ENCODE data around the gene SH3PXD2B. TPM values are rescaled to one million over a fixed set of nuclear protein-coding genes. Genes with fewer than 3 reads are reported as not detected.
"Not testable (repeated sequence)": the region's sequence is repeated elsewhere in the genome, so short reads cannot be mapped to it uniquely, and the experiment has no call there.

The SH3PXD2B gene
- total RNA-seq, 2 experiments from 2014 or later = 0.21 to 0.23 TPM

GRCh38 chr5:172342918-172343317 is 111.4 kb downstream of the SH3PXD2B start:
- ATAC-seq = no peak
- ChIA-PET CTCF (no interaction called here), POLR2A (no interaction called here)
- H3K36me3 Mint-ChIP-seq (ENCODE audit: low read depth) = no peaks in the 10 kb centered on the region
- H3K4me3 Mint-ChIP-seq = no peak overlapping the region
- H3K9me3 Mint-ChIP-seq (ENCODE audit: insufficient read depth) = no peaks in the 10 kb centered on the region
- no peak for DNase-seq
- no peaks in the 10 kb centered on the region for H3K27me3 Mint-ChIP-seq (ENCODE audit: low read depth)
- H3K27ac Mint-ChIP-seq = no peak overlapping the region
- no peaks in the 10 kb centered on the region for H3K4me1 Mint-ChIP-seq (ENCODE audit: low read depth)

GRCh38 chr5:172339264-172340180 is 114.8 kb downstream of the SH3PXD2B start:
- H3K9me3 Mint-ChIP-seq (ENCODE audit: insufficient read depth) = no peaks in the 10 kb centered on the region
- CTCF ChIA-PET = no interaction called here
- DNase-seq (no peak), ATAC-seq (no peak)
- H3K27me3 Mint-ChIP-seq (ENCODE audit: low read depth) = no peaks in the 10 kb centered on the region
- no peaks in the 10 kb centered on the region for H3K4me1 Mint-ChIP-seq (ENCODE audit: low read depth)
- POLR2A ChIA-PET = interaction anchor here (0.7 kb wide), 1 partner anchor 98 kb away, joined by 3 read pairs; no protein-coding TSS in a partner anchor
- no peak overlapping the region for H3K27ac Mint-ChIP-seq
- H3K36me3 Mint-ChIP-seq (ENCODE audit: low read depth) = no peaks in the 10 kb centered on the region
- H3K4me3 Mint-ChIP-seq = no peak overlapping the region

GRCh38 chr5:172336676-172337285 is 117.5 kb downstream of the SH3PXD2B start:
- H3K27ac Mint-ChIP-seq = no peak overlapping the region
- ATAC-seq = no peak
- H3K4me1 Mint-ChIP-seq (ENCODE audit: low read depth) = no peaks in the 10 kb centered on the region
- POLR2A ChIA-PET = no interaction called here
- H3K36me3 Mint-ChIP-seq (ENCODE audit: low read depth) = no peaks in the 10 kb centered on the region
- no peaks in the 10 kb centered on the region for H3K27me3 Mint-ChIP-seq (ENCODE audit: low read depth)
- DNase-seq = no peak
- no peak overlapping the region for H3K4me3 Mint-ChIP-seq
- no peaks in the 10 kb centered on the region for H3K9me3 Mint-ChIP-seq (ENCODE audit: insufficient read depth)
- CTCF ChIA-PET = no interaction called here

GRCh38 chr5:172336264-172336663 is 118.1 kb downstream of the SH3PXD2B start:
- POLR2A ChIA-PET = no interaction called here
- H3K4me3 Mint-ChIP-seq = no peak overlapping the region
- H3K4me1 Mint-ChIP-seq (ENCODE audit: low read depth) = no peaks in the 10 kb centered on the region
- H3K9me3 Mint-ChIP-seq (ENCODE audit: insufficient read depth) = no peaks in the 10 kb centered on the region
- H3K36me3 Mint-ChIP-seq (ENCODE audit: low read depth) = no peaks in the 10 kb centered on the region
- no peaks in the 10 kb centered on the region for H3K27me3 Mint-ChIP-seq (ENCODE audit: low read depth)
- CTCF ChIA-PET = interaction anchor here (0.5 kb wide), 1 partner anchor 608 kb away, joined by 3 read pairs; no protein-coding TSS in a partner anchor
- no peak for ATAC-seq
- DNase-seq = no peak
- no peak overlapping the region for H3K27ac Mint-ChIP-seq

GRCh38 chr5:172335721-172336120 is 118.6 kb downstream of the SH3PXD2B start:
- no peak for DNase-seq
- ATAC-seq = no peak
- Mint-ChIP-seq H3K27ac (no peak overlapping the region), H3K36me3 (ENCODE audit: low read depth) (no peaks in the 10 kb centered on the region), H3K4me1 (ENCODE audit: low read depth) (no peaks in the 10 kb centered on the region), H3K9me3 (ENCODE audit: insufficient read depth) (no peaks in the 10 kb centered on the region), H3K4me3 (no peak overlapping the region), H3K27me3 (ENCODE audit: low read depth) (no peaks in the 10 kb centered on the region)
- ChIA-PET POLR2A (no interaction called here), CTCF (interaction anchor here (0.5 kb wide), 1 partner anchor 608 kb away, joined by 3 read pairs; no protein-coding TSS in a partner anchor)

- POLR2A ChIA-PET = no interaction called here
- no peaks in the 10 kb centered on the region for H3K27me3 Mint-ChIP-seq (ENCODE audit: low read depth)
- H3K27ac Mint-ChIP-seq = no peak overlapping the region
- DNase-seq (no peak), ATAC-seq (no peak)
- CTCF ChIA-PET = no interaction called here
- H3K4me3 Mint-ChIP-seq = no peak overlapping the region
- H3K4me1 Mint-ChIP-seq (ENCODE audit: low read depth) = no peaks in the 10 kb centered on the region
- H3K36me3 Mint-ChIP-seq (ENCODE audit: low read depth) = no peaks in the 10 kb centered on the region
- H3K9me3 Mint-ChIP-seq (ENCODE audit: insufficient read depth) = no peaks in the 10 kb centered on the region
Observed at GRCh38 chr5:172334641-172335040, 119.7 kb downstream of the SH3PXD2B start.

- H3K9me3 Mint-ChIP-seq (ENCODE audit: insufficient read depth) = no peaks in the 10 kb centered on the region
- POLR2A ChIA-PET = interaction anchor here (0.6 kb wide), 1 partner anchor 38 kb away, joined by 3 read pairs; no protein-coding TSS in a partner anchor
- H3K4me3 Mint-ChIP-seq = no peak overlapping the region
- CTCF ChIA-PET = no interaction called here
- DNase-seq (peak; percentile 22), ATAC-seq (no peak)
- H3K36me3 Mint-ChIP-seq (ENCODE audit: low read depth) = no peaks in the 10 kb centered on the region
- no peak overlapping the region for H3K27ac Mint-ChIP-seq
- no peaks in the 10 kb centered on the region for H3K27me3 Mint-ChIP-seq (ENCODE audit: low read depth)
- no peaks in the 10 kb centered on the region for H3K4me1 Mint-ChIP-seq (ENCODE audit: low read depth)
Observed at GRCh38 chr5:172334196-172334595, 120.1 kb downstream of the SH3PXD2B start.

- H3K36me3 Mint-ChIP-seq (ENCODE audit: low read depth); H3K27ac Mint-ChIP-seq; DNase-seq; POLR2A ChIA-PET; H3K9me3 Mint-ChIP-seq (ENCODE audit: insufficient read depth); ATAC-seq; H3K27me3 Mint-ChIP-seq (ENCODE audit: low read depth); H3K4me3 Mint-ChIP-seq; CTCF ChIA-PET; H3K4me1 Mint-ChIP-seq (ENCODE audit: low read depth): not testable (repeated sequence)
Observed at GRCh38 chr5:172326901-172327300, 127.4 kb downstream of the SH3PXD2B start.

GRCh38 chr5:172325452-172325851 is 128.9 kb downstream of the SH3PXD2B start:
- Mint-ChIP-seq H3K9me3 (ENCODE audit: insufficient read depth) (no peaks in the 10 kb centered on the region), H3K4me1 (ENCODE audit: low read depth) (no peaks in the 10 kb centered on the region), H3K36me3 (ENCODE audit: low read depth) (no peaks in the 10 kb centered on the region), H3K4me3 (no peak overlapping the region), H3K27ac (no peak overlapping the region), H3K27me3 (ENCODE audit: low read depth) (no peaks in the 10 kb centered on the region)
- DNase-seq (no peak), ATAC-seq (no peak)
- ChIA-PET POLR2A (no interaction called here), CTCF (no interaction called here)

- H3K27me3 Mint-ChIP-seq (ENCODE audit: low read depth) = no peaks in the 10 kb centered on the region
- H3K27ac Mint-ChIP-seq = no peak overlapping the region
- no peaks in the 10 kb centered on the region for H3K9me3 Mint-ChIP-seq (ENCODE audit: insufficient read depth)
- ChIA-PET POLR2A (no interaction called here), CTCF (no interaction called here)
- no peaks in the 10 kb centered on the region for H3K4me1 Mint-ChIP-seq (ENCODE audit: low read depth)
- DNase-seq (no peak), ATAC-seq (no peak)
- no peak overlapping the region for H3K4me3 Mint-ChIP-seq
- H3K36me3 Mint-ChIP-seq (ENCODE audit: low read depth) = no peaks in the 10 kb centered on the region
Observed at GRCh38 chr5:172322028-172322965, 132.0 kb downstream of the SH3PXD2B start.

- ChIA-PET POLR2A (no interaction called here), CTCF (no interaction called here)
- ATAC-seq (no peak), DNase-seq (no peak)
- Mint-ChIP-seq H3K4me1 (ENCODE audit: low read depth) (no peaks in the 10 kb centered on the region), H3K9me3 (ENCODE audit: insufficient read depth) (no peaks in the 10 kb centered on the region), H3K27me3 (ENCODE audit: low read depth) (no peaks in the 10 kb centered on the region), H3K27ac (no peak overlapping the region), H3K36me3 (ENCODE audit: low read depth) (no peaks in the 10 kb centered on the region), H3K4me3 (no peak overlapping the region)
Observed at GRCh38 chr5:172321593-172321992, 132.7 kb downstream of the SH3PXD2B start.

All from activated CD8-positive, alpha-beta T cell treated with anti-CD3 and anti-CD28 coated beads, Interleukin-2, amount 10 ng/mL, durations not matched to agents 7 days and 5 days (primary cell).